Karpas-422 (cell line): ENCODE results near the gene NXF1. TPM values are rescaled to one million over a fixed set of nuclear protein-coding genes. Genes with fewer than 3 reads are reported as not detected.
"Not testable (repeated sequence)": the region's sequence is repeated elsewhere in the genome, so short reads cannot be mapped to it uniquely, and the experiment has no call there.

Experiments
- DNase-seq: peaks from one replicate; pipeline ENCODE4 v3.0.0-alpha.2; 2015
- H2AFZ ChIP-seq: fragments of 200-600 bp; sonication (generic); 2 replicates; pipeline ENCODE4 v1.6.1; 2014; ENCODE audit warnings: antibody characterized with exemption, low read length, mixed read lengths
- H3K27ac ChIP-seq: fragments of 200-600 bp; sonication (generic); 2 replicates; pipeline ENCODE4 v1.5.1; 2014; ENCODE audit warnings: mild to moderate bottlenecking, low read length, moderate library complexity
- H3K27me3 ChIP-seq: fragments of 200-600 bp; sonication (generic); 2 replicates; pipeline ENCODE4 v1.6.1; 2014; ENCODE audit warnings: low read length, mixed read lengths
- H3K36me3 ChIP-seq: fragments of 200-600 bp; sonication (generic); 2 replicates; pipeline ENCODE4 v1.6.1; 2014; ENCODE audit warnings: low read length, mixed read lengths; ENCODE audit not compliant: insufficient read depth
- H3K4me1 ChIP-seq: fragments of 200-600 bp; sonication (generic); 2 replicates; pipeline ENCODE4 v1.6.1; 2014; ENCODE audit warnings: mild to moderate bottlenecking, low read length, mixed read lengths
- H3K4me2 ChIP-seq: fragments of 200-600 bp; sonication (generic); 2 replicates; pipeline ENCODE4 v1.6.1; 2014; ENCODE audit warnings: low read length, low read depth, mild to moderate bottlenecking; ENCODE audit not compliant: poor library complexity, severe bottlenecking
- H3K4me3 ChIP-seq: fragments of 200-600 bp; sonication (generic); 2 replicates; pipeline ENCODE4 v1.5.1; 2014; ENCODE audit warnings: mild to moderate bottlenecking, antibody characterized with exemption, low read length, mixed read lengths
- H3K79me2 ChIP-seq: fragments of 200-600 bp; sonication (generic); 2 replicates; pipeline ENCODE4 v1.6.1; 2014; ENCODE audit warnings: mild to moderate bottlenecking, low read length, mixed read lengths
- H3K9ac ChIP-seq: fragments of 200-600 bp; sonication (generic); 2 replicates; pipeline ENCODE4 v1.6.0; 2014; ENCODE audit warnings: low read length
- H3K9me2 ChIP-seq: fragments of 200-600 bp; sonication (generic), shearing (Covaris generic); replicated peaks from 2 replicates; pipeline ENCODE4 v1.6.0; 2014; ENCODE audit warnings: mild to moderate bottlenecking, low read length, moderate library complexity; ENCODE audit not compliant: insufficient read depth
- H3K9me3 ChIP-seq: fragments of 300-700, 200-600 bp; sonication (generic); 2 replicates; pipeline ENCODE4 v1.6.1; 2014; ENCODE audit warnings: low read length, mixed read lengths
- H4K20me1 ChIP-seq: fragments of 200-600 bp; sonication (generic); 2 replicates; pipeline ENCODE4 v1.6.1; 2014; ENCODE audit warnings: mild to moderate bottlenecking, antibody characterized with exemption, low read length, low read depth; ENCODE audit not compliant: insufficient read depth
- total RNA-seq: library from RNA; depleted of rRNA; stranded (reverse); fragments of >200 nt; shearing (Covaris generic); gene quantifications from 2 replicates; pipeline ENCODE4 v1.2.3, GENCODE V29; 2014; ENCODE audit warnings: low replicate concordance

Gene NXF1
- total RNA-seq, 1 experiment from 2014 or later, result 37.5 TPM

DNA sequence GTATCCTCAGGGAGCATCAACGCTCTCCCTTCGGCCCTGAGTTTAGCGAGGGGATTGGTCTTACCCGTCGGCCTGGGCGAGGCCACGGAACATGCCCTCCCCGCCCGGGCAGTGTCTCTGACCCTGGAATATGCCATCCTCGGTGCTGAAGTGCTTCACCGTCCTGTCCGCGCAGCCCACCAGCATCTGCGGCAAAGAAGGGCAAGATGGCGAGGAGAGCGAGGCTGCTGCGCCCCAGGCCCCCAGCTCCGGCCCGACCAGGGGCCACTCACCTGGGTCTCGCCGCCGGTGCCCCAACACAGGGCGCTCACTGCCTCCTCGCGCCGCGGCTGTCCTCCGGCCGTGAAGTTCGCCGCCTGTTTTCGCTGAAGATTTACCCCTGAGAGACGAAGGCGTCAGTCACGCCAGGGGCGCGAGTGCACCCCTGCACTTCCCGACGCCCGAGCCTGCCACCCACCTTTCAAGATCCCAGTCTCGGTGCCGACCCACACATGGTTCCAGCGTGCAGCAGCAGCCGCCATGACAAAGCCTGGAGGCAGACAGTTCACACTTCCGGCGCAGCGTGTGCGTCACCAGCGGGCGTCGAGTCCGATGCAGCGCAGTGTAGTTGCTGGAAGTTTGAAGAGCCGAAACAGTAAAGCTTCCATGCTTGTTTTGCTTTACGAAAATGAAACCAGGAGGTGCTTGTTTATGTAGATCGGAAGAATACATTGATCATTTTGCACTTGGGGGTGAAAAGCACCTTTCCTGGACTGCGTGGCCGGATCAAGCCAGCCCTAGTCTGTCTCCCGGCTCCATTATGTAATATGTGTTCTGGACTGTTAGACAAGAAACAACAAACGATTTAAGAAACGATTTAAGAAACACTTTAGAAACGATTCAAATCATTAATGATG lies 34.1 kb upstream of the NXF1 start, which contains the start of gene WDR74:
Gene WDR74 (minus strand): TSS at position 541 of the 896 bp plus-strand sequence. CDS start 20 bp downstream, at position 521.
- peak within 1 kb of the TSS; percentile 68; the same call in 1 of the 2 replicates for H2AFZ ChIP-seq
- peaks cover 21% of the 10 kb centered on the region; the same call in 1 of the 2 replicates for H3K36me3 ChIP-seq
- DNase-seq, result peak; percentile 98

DNA sequence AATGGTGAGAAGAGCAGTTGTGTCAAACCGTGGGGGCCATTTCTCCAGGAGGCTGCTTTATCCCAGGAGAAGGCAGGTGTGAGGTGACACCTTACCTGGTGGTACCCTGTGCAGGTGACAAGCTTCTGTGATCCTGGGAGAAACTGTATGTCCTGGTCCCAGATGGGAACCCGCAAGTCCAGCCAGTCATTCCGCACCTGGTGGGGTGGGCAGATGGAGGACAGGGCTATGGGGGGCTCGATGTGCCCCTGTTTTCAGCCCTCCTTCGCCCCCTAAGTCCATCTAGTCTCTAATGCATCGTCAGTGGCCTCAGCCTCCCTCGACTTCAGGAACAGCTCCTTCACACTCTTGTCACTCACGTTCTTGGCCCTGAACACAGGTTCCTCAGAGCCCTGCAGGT lies 30.1 kb upstream of the NXF1 start:
- H3K27me3 ChIP-seq, result no peaks in the 10 kb centered on the region
- no peak overlapping the region for H3K4me2 ChIP-seq
- H3K4me3 ChIP-seq, result no peak overlapping the region
- peaks cover 4% of the 10 kb centered on the region; the same call in 1 of the 2 replicates for H4K20me1 ChIP-seq
- peaks cover 28% of the 10 kb centered on the region for H3K36me3 ChIP-seq
- H3K9ac ChIP-seq, result no peak overlapping the region
- H3K4me1 ChIP-seq, result peaks cover 39% of the 10 kb centered on the region
- no peaks in the 10 kb centered on the region for H3K9me3 ChIP-seq
- H3K9me2 ChIP-seq, result no peaks in the 10 kb centered on the region
- H3K79me2 ChIP-seq, result peaks cover 37% of the 10 kb centered on the region
- DNase-seq, result no peak
- H3K27ac ChIP-seq, result no peak overlapping the region
- no peak overlapping the region for H2AFZ ChIP-seq

More for the DNA sequence above, 34.1 kb upstream of the NXF1 start, which contains the start of gene WDR74:
- peaks cover 37% of the 10 kb centered on the region for H3K4me1 ChIP-seq
- no peaks in the 10 kb centered on the region for H3K9me3 ChIP-seq
- no peaks in the 10 kb centered on the region for H4K20me1 ChIP-seq
- H3K4me2 ChIP-seq, result peak within 1 kb of the TSS; percentile 82
- H3K27ac ChIP-seq, result peak within 1 kb of the TSS; percentile 92
- H3K9me2 ChIP-seq, result no peaks in the 10 kb centered on the region
- no peaks in the 10 kb centered on the region for H3K27me3 ChIP-seq
- peak within 1 kb of the TSS; percentile 86 for H3K9ac ChIP-seq
- peak within 1 kb of the TSS; percentile 97 for H3K4me3 ChIP-seq
- H3K79me2 ChIP-seq, result peaks cover 30% of the 10 kb centered on the region

DNA sequence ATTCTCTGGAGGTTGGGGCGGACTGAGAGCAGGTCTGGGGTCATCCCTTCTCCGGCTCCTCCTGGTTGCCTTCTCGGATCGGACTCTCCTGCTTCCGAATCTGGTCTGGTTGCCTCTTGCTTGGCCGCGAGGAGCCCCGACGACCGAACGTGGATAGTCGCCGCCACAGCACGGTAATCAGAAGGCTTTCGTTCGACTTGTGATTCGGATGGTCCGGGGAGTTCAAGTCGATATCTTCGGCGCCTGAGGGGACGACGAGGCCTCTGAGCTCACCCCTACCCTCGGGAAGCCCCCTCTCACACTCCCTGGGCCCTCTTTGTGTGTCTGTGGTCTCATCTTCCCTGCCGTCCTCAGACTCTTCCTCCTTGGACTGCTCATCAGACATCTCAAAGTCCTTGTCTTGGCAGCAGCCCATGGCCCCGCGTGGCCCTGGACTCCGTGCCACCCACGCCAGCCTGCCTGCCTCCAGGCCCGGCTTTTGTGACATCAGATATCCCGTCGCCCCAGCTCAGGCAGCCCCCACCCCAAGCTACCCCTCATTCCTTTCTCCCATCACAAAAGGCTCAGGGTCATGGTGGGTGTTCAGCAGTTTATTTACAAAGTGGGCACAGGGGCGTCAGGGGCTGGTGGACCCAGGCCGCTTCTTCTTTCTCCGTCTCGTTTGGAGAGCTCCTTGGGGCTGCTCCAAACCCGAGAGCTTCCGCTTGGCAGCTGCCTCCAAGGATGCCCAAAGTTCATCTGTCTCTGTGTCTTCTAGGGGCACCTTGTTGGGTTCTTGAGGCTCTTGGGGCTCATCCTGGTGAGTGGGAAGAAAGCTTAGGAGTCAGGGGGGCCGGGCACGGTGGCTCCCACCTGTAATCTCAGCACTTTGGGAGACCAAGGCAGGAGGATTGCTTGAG lies 27.3 kb upstream of the NXF1 start, which contains the start of gene TEX54:
Gene TEX54 (minus strand): TSS at position 506 of the 899 bp plus-strand sequence.
- peak within 1 kb of the TSS; percentile 95 for H3K4me3 ChIP-seq
- H3K36me3 ChIP-seq, result peaks cover 29% of the 10 kb centered on the region
- no peak within 1 kb of the TSS for H3K27ac ChIP-seq
- H4K20me1 ChIP-seq, result peaks cover 4% of the 10 kb centered on the region; the same call in 1 of the 2 replicates
- H3K9me3 ChIP-seq, result no peaks in the 10 kb centered on the region
- peak within 1 kb of the TSS; percentile 92 for H3K9ac ChIP-seq
- H2AFZ ChIP-seq, result no peak within 1 kb of the TSS
- H3K4me1 ChIP-seq, result peaks cover 27% of the 10 kb centered on the region
- H3K4me2 ChIP-seq, result peak within 1 kb of the TSS; percentile 91
- no peaks in the 10 kb centered on the region for H3K27me3 ChIP-seq
- no peak for DNase-seq
- no peaks in the 10 kb centered on the region for H3K9me2 ChIP-seq
- peaks cover 36% of the 10 kb centered on the region for H3K79me2 ChIP-seq

DNA sequence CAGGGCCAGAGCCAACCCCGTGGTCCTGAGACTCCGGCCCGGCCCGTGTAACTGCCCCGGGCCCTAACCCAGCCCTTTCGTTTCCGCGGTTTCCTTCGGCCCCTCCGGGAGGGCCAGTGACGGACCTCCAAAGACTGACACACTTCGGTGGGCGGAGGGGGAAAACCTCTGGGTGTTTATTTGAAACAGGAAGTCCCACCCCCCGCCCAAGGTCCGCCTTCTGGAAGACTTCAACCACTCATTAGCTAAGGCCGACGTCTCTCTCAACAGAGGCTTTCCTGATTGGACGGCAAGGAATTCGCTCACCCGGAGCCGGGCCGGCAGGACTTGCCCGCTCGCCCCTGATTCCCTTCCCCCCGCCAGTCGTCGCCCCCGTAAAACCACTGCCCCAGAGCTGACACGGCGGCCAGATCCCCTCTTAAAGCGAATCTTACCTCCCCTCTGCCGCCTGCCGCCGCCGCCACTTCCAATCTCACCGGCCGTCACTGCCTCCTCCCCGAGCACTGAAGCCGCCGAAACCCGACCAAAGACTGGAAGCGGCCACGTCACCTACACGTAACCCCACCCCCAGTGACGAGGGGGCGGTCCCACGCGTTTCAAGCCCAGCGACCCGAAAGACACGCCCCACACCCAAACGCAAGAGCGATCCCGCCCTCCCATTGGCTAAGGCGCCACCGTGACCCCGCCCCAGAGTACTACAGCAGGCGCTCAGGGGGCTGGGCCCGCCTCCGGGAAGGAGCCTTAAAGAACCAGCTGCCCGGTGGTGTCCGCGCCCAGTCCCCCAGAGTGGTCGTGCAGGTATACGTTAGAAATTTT lies 26.5 kb upstream of the NXF1 start, which contains the start of gene STX5:
Gene STX5 (minus strand): TSS at position 532 of the 816 bp plus-strand sequence. CDS start 808 bp downstream, outside the sequence.
- peak within 1 kb of the TSS; percentile 91 for H3K4me2 ChIP-seq
- H4K20me1 ChIP-seq, result peaks cover 4% of the 10 kb centered on the region; the same call in 1 of the 2 replicates
- peak; percentile 99 for DNase-seq
- H3K27me3 ChIP-seq, result no peaks in the 10 kb centered on the region
- H3K9ac ChIP-seq, result peak within 1 kb of the TSS; percentile 92
- peaks cover 25% of the 10 kb centered on the region for H3K4me1 ChIP-seq
- no peaks in the 10 kb centered on the region for H3K9me2 ChIP-seq
- H3K79me2 ChIP-seq, result peaks cover 31% of the 10 kb centered on the region
- no peaks in the 10 kb centered on the region for H3K9me3 ChIP-seq
- H3K4me3 ChIP-seq, result peak within 1 kb of the TSS; percentile 95
- 0 out of 2 replicates have a peak within 1 kb of the TSS, but pooled peaks have one; percentile 44 for H3K27ac ChIP-seq
- H2AFZ ChIP-seq, result peak within 1 kb of the TSS; percentile 70; the same call in 1 of the 2 replicates
- H3K36me3 ChIP-seq, result peaks cover 24% of the 10 kb centered on the region

DNA sequence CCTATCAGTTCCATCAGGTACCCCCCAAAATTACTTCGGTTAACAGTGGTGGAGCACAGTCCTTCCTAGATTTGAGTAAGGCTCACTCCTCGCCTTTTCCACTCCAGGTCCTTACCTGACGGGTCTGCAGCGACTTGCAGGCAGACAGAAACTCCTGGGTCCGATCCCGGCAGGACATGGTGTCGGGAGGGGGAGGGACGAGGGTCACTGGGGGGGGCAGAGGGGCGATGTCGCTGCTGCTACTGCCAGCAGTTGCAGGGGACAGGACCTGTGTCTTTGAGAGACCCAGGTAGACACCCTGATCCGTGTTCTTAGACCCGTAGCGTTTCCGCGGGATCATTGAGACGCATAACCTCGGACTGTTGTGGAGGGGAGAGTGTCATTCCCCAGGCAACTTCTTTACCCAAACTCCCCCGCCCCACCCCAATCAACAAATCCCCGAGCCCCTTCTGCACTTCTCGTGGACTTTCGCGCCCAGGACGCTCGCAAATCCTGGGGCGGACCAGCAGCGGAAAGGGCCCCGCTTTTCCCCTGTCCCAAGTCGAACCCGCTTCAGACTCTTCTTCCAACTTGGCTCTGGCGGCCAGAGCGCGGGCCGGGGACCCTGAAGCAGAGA lies 25.8 kb upstream of the NXF1 start:
- Histone ChIP-seq H3K36me3 (peaks cover 17% of the 10 kb centered on the region), H3K27ac (0 out of 2 replicates have a peak overlapping the region, but pooled peaks have one; percentile 44), H3K79me2 (peaks cover 31% of the 10 kb centered on the region), H4K20me1 (peaks cover 4% of the 10 kb centered on the region; the same call in 1 of the 2 replicates), H3K27me3 (no peaks in the 10 kb centered on the region), H3K9ac (peak overlapping the region; percentile 92), H3K4me1 (peaks cover 25% of the 10 kb centered on the region), H3K4me2 (peak overlapping the region; percentile 91), H3K9me2 (no peaks in the 10 kb centered on the region), H3K9me3 (no peaks in the 10 kb centered on the region), H3K4me3 (peak overlapping the region; percentile 95), H2AFZ (peak overlapping the region; percentile 70; the same call in 1 of the 2 replicates)
- DNase-seq, result no peak

DNA sequence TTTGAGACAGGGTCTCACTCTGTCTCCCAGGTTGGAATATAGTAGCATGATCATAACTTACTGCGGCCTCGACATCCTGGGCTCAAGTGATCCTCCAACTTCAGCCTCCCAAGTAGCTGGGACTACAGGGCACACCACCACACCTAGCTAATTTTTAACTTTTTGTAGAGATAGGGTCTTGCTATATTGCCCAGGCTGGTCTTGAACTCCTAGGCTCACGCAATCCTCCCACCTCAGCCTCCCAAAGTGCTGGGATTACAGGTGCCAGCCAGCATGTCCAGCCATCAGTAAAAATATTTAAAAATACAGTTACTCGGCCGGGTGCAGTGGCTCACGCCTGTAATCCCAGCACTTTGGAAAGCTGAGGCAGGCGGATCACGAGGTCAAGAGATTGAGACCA lies 22.9 kb upstream of the NXF1 start:
- not testable (repeated sequence) for H2AFZ ChIP-seq, H3K9me3 ChIP-seq, H3K4me2 ChIP-seq, H3K9ac ChIP-seq, H3K4me3 ChIP-seq, H3K27ac ChIP-seq, DNase-seq, H3K27me3 ChIP-seq, H3K9me2 ChIP-seq, H4K20me1 ChIP-seq, H3K36me3 ChIP-seq
- Histone ChIP-seq H3K4me1 (peaks cover 18% of the 10 kb centered on the region), H3K79me2 (peaks cover 28% of the 10 kb centered on the region)

DNA sequence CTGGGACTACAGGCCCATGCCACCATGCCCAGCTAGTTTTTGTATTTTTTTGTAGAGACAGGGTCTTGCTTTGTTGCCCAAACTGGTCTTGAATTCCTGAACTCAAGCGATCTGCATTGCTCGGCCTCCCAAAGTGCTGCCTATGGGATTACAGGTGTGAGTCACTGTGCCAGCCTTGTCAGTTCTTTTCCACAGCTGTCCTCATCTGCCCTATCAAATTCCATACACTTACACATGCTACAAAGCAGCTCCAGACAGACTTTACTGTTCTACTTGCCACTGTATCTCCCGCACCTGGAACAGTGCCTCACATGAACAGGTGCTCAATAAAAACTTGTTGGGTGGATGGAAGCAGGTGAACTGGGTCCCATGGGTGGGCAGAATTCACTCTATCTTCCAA lies 18.4 kb upstream of the NXF1 start:
- peaks cover 10% of the 10 kb centered on the region; the same call in 1 of the 2 replicates for H3K36me3 ChIP-seq
- no peaks in the 10 kb centered on the region for H3K27me3 ChIP-seq
- no peaks in the 10 kb centered on the region for H3K9me3 ChIP-seq
- no peak overlapping the region for H3K9ac ChIP-seq
- H3K4me1 ChIP-seq, result no peaks in the 10 kb centered on the region
- no peak overlapping the region for H3K4me2 ChIP-seq
- no peak overlapping the region for H3K4me3 ChIP-seq
- no peak for DNase-seq
- no peaks in the 10 kb centered on the region for H3K9me2 ChIP-seq
- no peak overlapping the region for H3K27ac ChIP-seq
- peaks cover 7% of the 10 kb centered on the region for H3K79me2 ChIP-seq
- no peak overlapping the region for H2AFZ ChIP-seq
- H4K20me1 ChIP-seq, result no peaks in the 10 kb centered on the region
